ENCODE measurements around the gene ESPN.

Gene ESPN

GRCh38 chr1:6423321-6423999 is 1.1 kb upstream of the ESPN start:
- peak overlapping the region; percentile 36; the same call in 1 of the 2 replicates for H3K4me2 ChIP-seq (ENCODE audit: insufficient read depth, low read length)
- H3K27ac ChIP-seq (ENCODE audit: low read length), result no peak overlapping the region
- ATAC-seq (ENCODE audit: insufficient read depth, low read depth) (peak; percentile 75), DNase-seq (peak; percentile 32)
- H3K27me3 ChIP-seq (ENCODE audit: insufficient read depth, low read length, poor library complexity), result peaks cover 7% of the 10 kb centered on the region
- H3K9ac ChIP-seq (ENCODE audit: low read depth, low read length), result no peak overlapping the region
- 0 out of 2 replicates have a peak overlapping the region, but pooled peaks have one; percentile 16 for H2AFZ ChIP-seq (ENCODE audit: low read depth, low read length)
- no peak for TF ChIP-seq EZH2 (IDR thresholded peaks at IDR 0.05; ENCODE audit: borderline replicate concordance, low read depth, low read length, severe bottlenecking)
- TF ChIP-seq CTCF (IDR thresholded peaks at IDR 0.05; ENCODE audit: borderline replicate concordance, extremely low read depth, low read length, poor library complexity, severe bottlenecking), result peak; percentile 75
- H3K79me2 ChIP-seq (ENCODE audit: insufficient read depth, low read length), result no peaks in the 10 kb centered on the region
- H4K20me1 ChIP-seq (ENCODE audit: insufficient read depth, low read length), result no peaks in the 10 kb centered on the region; the same call in 1 of the 2 replicates
- H3K36me3 ChIP-seq (ENCODE audit: insufficient read depth, low read length), result no peaks in the 10 kb centered on the region
- H3K4me1 ChIP-seq (ENCODE audit: insufficient read depth, low read length), result peaks cover 4% of the 10 kb centered on the region; the same call in 1 of the 2 replicates
- H3K9me3 ChIP-seq (ENCODE audit: insufficient read depth, low read length, severe bottlenecking), result no peaks in the 10 kb centered on the region
- no peak overlapping the region for H3K4me3 ChIP-seq (ENCODE audit: low read depth in 1 of 2, low read length in 2 of 2)

GRCh38 chr1:6424000-6424565 is 493 bp upstream of the ESPN start:
- Histone ChIP-seq H3K4me1 (ENCODE audit: insufficient read depth, low read length) (peaks cover 4% of the 10 kb centered on the region; the same call in 1 of the 2 replicates), H4K20me1 (ENCODE audit: insufficient read depth, low read length) (no peaks in the 10 kb centered on the region; the same call in 1 of the 2 replicates), H2AFZ (ENCODE audit: low read depth, low read length) (no peak overlapping the region), H3K4me3 (ENCODE audit: low read depth in 1 of 2, low read length in 2 of 2) (no peak overlapping the region), H3K9me3 (ENCODE audit: insufficient read depth, low read length, severe bottlenecking) (no peaks in the 10 kb centered on the region), H3K79me2 (ENCODE audit: insufficient read depth, low read length) (no peaks in the 10 kb centered on the region), H3K27ac (ENCODE audit: low read length) (no peak overlapping the region), H3K9ac (ENCODE audit: low read depth, low read length) (no peak overlapping the region), H3K36me3 (ENCODE audit: insufficient read depth, low read length) (no peaks in the 10 kb centered on the region), H3K4me2 (ENCODE audit: insufficient read depth, low read length) (no peak overlapping the region), H3K27me3 (ENCODE audit: insufficient read depth, low read length, poor library complexity) (peaks cover 7% of the 10 kb centered on the region)
- TF ChIP-seq EZH2 (IDR thresholded peaks at IDR 0.05; ENCODE audit: borderline replicate concordance, low read depth, low read length, severe bottlenecking) (no peak), CTCF (IDR thresholded peaks at IDR 0.05; ENCODE audit: borderline replicate concordance, extremely low read depth, low read length, poor library complexity, severe bottlenecking) (no peak)
- DNase-seq (no peak), ATAC-seq (ENCODE audit: insufficient read depth, low read depth) (no peak)

- ATAC-seq (ENCODE audit: insufficient read depth, low read depth), result no peak
- no peak overlapping the region for H2AFZ ChIP-seq (ENCODE audit: low read depth, low read length)
- H3K4me1 ChIP-seq (ENCODE audit: insufficient read depth, low read length), result peaks cover 4% of the 10 kb centered on the region; the same call in 1 of the 2 replicates
These were observed 1.1 kb downstream of the ESPN start for GRCh38 chr1:6425658-6426057.

More at GRCh38 chr1:6425658-6426057, 1.1 kb downstream of the ESPN start:
- no peaks in the 10 kb centered on the region for H3K79me2 ChIP-seq (ENCODE audit: insufficient read depth, low read length)
- no peak overlapping the region for H3K4me3 ChIP-seq (ENCODE audit: low read depth in 1 of 2, low read length in 2 of 2)
- H3K9me3 ChIP-seq (ENCODE audit: insufficient read depth, low read length, severe bottlenecking), result no peaks in the 10 kb centered on the region
- peaks cover 8% of the 10 kb centered on the region for H3K27me3 ChIP-seq (ENCODE audit: insufficient read depth, low read length, poor library complexity)
- H3K4me2 ChIP-seq (ENCODE audit: insufficient read depth, low read length), result no peak overlapping the region
- no peaks in the 10 kb centered on the region for H3K36me3 ChIP-seq (ENCODE audit: insufficient read depth, low read length)
- TF ChIP-seq EZH2 (IDR thresholded peaks at IDR 0.05; ENCODE audit: borderline replicate concordance, low read depth, low read length, severe bottlenecking) (no peak), CTCF (IDR thresholded peaks at IDR 0.05; ENCODE audit: borderline replicate concordance, extremely low read depth, low read length, poor library complexity, severe bottlenecking) (no peak)
- no peak overlapping the region for H3K9ac ChIP-seq (ENCODE audit: low read depth, low read length)
- no peaks in the 10 kb centered on the region; the same call in 1 of the 2 replicates for H4K20me1 ChIP-seq (ENCODE audit: insufficient read depth, low read length)
- DNase-seq, result no peak
- no peak overlapping the region for H3K27ac ChIP-seq (ENCODE audit: low read length)
